GM19452 (cell line): ENCODE data around the gene CARM1.
"Not testable (repeated sequence)": the region's sequence is repeated elsewhere in the genome, so short reads cannot be mapped to it uniquely, and the experiment has no call there.

Source experiments
- ATAC-seq: cut with Tn5 transposase; IDR thresholded peaks from one replicate; pipeline ENCODE4 v1.9.1; 2021; ENCODE audit not compliant: unreplicated experiment

CARM1 gene

GRCh38 chr19:10846500-10847202 is 24.7 kb upstream of the CARM1 start:
- no peak for ATAC-seq

- no peak for ATAC-seq
These were observed 23.0 kb upstream of the CARM1 start, which contains the start of gene C19orf38 for GRCh38 chr19:10848230-10848856. TSS of gene C19orf38 (plus strand) at chr19:10848415. CDS start at chr19:10848509, 94 bp downstream.

GRCh38 chr19:10850631-10851030 is 20.7 kb upstream of the CARM1 start:
- no peak for ATAC-seq

GRCh38 chr19:10852098-10852800 is 19.1 kb upstream of the CARM1 start:
- ATAC-seq = no peak

- no peak for ATAC-seq
These were observed 18.4 kb upstream of the CARM1 start for GRCh38 chr19:10852941-10853340.

GRCh38 chr19:10854350-10855089 is 16.8 kb upstream of the CARM1 start:
- ATAC-seq = no peak

GRCh38 chr19:10855879-10856522 is 15.4 kb upstream of the CARM1 start:
- ATAC-seq = no peak

- ATAC-seq = not testable (repeated sequence)
These were observed 14.5 kb upstream of the CARM1 start for GRCh38 chr19:10856899-10857298.

- no peak for ATAC-seq
These were observed 13.0 kb upstream of the CARM1 start for GRCh38 chr19:10858204-10858828.

- ATAC-seq = no peak
These were observed 10.2 kb upstream of the CARM1 start for GRCh38 chr19:10861103-10861651.

- ATAC-seq = no peak
These were observed 8.7 kb upstream of the CARM1 start for GRCh38 chr19:10862561-10863106.

- no peak for ATAC-seq
These were observed 8.1 kb upstream of the CARM1 start for GRCh38 chr19:10863107-10863717.

GRCh38 chr19:10864538-10864899 is 6.8 kb upstream of the CARM1 start:
- no peak for ATAC-seq

GRCh38 chr19:10866495-10866894 is 4.9 kb upstream of the CARM1 start:
- no peak for ATAC-seq

- ATAC-seq = no peak
These were observed 2.3 kb upstream of the CARM1 start for GRCh38 chr19:10868872-10869547.

GRCh38 chr19:10869872-10870311 is 1.5 kb upstream of the CARM1 start:
- not testable (repeated sequence) for ATAC-seq

GRCh38 chr19:10870501-10870954 is 825 bp upstream of the CARM1 start:
- no peak for ATAC-seq

GRCh38 chr19:10871711-10872545 is 575 bp downstream of the CARM1 start:
- no peak for ATAC-seq
